GM12891 (cell line): ENCODE data around the gene ZBTB33.

Source experiments
- POLR2A ChIP-seq: IDR thresholded peaks from 2 replicates; pipeline ENCODE4 v1.6.1; 2011; ENCODE audit warnings: low read depth, low read length, control low read depth
- POLR2AphosphoS5 ChIP-seq: IDR thresholded peaks from 2 replicates; pipeline ENCODE4 v1.6.1; 2011; ENCODE audit warnings: low read depth, low read length, control low read depth
- SPI1 ChIP-seq: IDR thresholded peaks from 2 replicates; pipeline ENCODE4 v1.6.1; 2011; ENCODE audit warnings: low read depth, low read length, control low read depth
- TAF1 ChIP-seq: IDR thresholded peaks from 2 replicates; pipeline ENCODE4 v1.6.1; 2011; ENCODE audit warnings: low read depth, low read length, control low read depth

GRCh38 chrX:120242813-120243212, 7.8 kb upstream of the ZBTB33 start:
- no peak for TF ChIP-seq POLR2AphosphoS5
- TF ChIP-seq SPI1: no peak
- no peak for TF ChIP-seq TAF1
- no peak for TF ChIP-seq POLR2A
